Glutamatergic neuron (in vitro differentiated cells): ENCODE data around the gene HYAL1. TPM values are rescaled to one million over a fixed set of nuclear protein-coding genes. Genes with fewer than 3 reads are reported as not detected.

ENCODE experiments used
- DNase-seq: peaks from one replicate; pipeline ENCODE4 v3.0.0; 2022
- H3K27ac Mint-ChIP-seq: one replicate; pipeline ENCODE4 v1.8.0; 2020; ENCODE audit warnings: mild to moderate bottlenecking, mixed read lengths, inconsistent platforms; ENCODE audit not compliant: unreplicated experiment
- H3K27me3 Mint-ChIP-seq: one replicate; pipeline ENCODE4 v1.8.0; 2020; ENCODE audit warnings: mild to moderate bottlenecking, moderate library complexity, mixed read lengths, inconsistent platforms; ENCODE audit not compliant: unreplicated experiment
- H3K36me3 Mint-ChIP-seq: one replicate; pipeline ENCODE4 v1.8.0; 2020; ENCODE audit warnings: mild to moderate bottlenecking, mixed read lengths, inconsistent platforms; ENCODE audit not compliant: unreplicated experiment
- H3K4me1 Mint-ChIP-seq: one replicate; pipeline ENCODE4 v1.8.0; 2020; ENCODE audit warnings: mild to moderate bottlenecking, low read depth, mixed read lengths, inconsistent platforms; ENCODE audit not compliant: unreplicated experiment
- H3K4me3 Mint-ChIP-seq: one replicate; pipeline ENCODE4 v1.8.0; 2020; ENCODE audit warnings: mild to moderate bottlenecking, mixed read lengths, inconsistent platforms; ENCODE audit not compliant: unreplicated experiment
- H3K9me3 Mint-ChIP-seq: one replicate; pipeline ENCODE4 v1.8.0; 2020; ENCODE audit warnings: mild to moderate bottlenecking, moderate library complexity, mixed read lengths, inconsistent platforms; ENCODE audit not compliant: unreplicated experiment
- total RNA-seq: library from RNA; stranded (reverse); fragmentation: NEBNext Ultra II Directional; extraction: Animal tissue kit (Norgen Biotek cat#: 25700); gene quantifications from one replicate; pipeline ENCODE4 v1.2.1, GENCODE V29; 2021; ENCODE audit not compliant: unreplicated experiment
- TF ChIP-seq, protein P1 (sequence below): fragments of 200-600 bp; sonication (generic); IDR thresholded peaks from one replicate; pipeline ENCODE4 v1.5.0; 2021; ENCODE audit not compliant: partially characterized antibody, unreplicated experiment

Gene HYAL1
- total RNA-seq, 1 donor from 2014 or later: 0.96 TPM

DNA sequence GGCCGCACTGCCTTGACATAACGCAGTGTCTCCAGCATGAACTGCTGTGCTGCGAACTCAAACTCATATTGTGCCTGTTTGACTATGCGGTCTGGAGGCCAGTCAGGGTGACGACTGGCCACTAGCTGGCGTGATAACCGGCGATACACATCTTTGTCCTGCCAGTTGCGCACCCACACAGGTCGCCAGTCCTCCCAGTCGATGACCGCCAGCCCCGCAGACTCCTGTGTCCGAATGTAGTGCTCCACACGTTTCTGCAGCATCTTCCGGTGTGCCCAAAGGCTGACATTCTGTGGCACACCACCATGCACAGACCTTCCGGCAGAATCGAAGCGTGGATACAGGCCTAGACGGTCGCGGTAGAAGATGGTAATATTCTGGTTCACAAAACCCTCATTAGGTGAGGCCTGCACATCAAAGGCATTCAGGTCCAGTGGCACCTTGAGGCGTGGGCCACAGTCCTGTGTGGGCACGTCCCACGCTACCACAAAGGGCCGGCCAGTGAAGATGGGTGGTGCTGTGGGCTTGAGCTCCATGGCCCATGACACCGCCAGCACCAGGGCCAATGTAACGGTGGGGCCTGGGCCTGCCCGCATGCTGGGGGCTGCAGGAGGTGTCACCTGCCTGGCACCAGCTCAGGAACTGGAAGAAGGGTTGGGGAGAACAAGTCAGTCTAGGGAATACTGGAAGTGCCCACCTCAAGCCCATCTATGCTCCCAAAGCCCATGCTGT is 16.7 kb upstream of the HYAL1 start:
- peaks cover 16% of the 10 kb centered on the region for H3K4me1 Mint-ChIP-seq
- H3K9me3 Mint-ChIP-seq: peaks cover 6% of the 10 kb centered on the region
- H3K36me3 Mint-ChIP-seq: no peaks in the 10 kb centered on the region
- no peak for DNase-seq
- H3K27me3 Mint-ChIP-seq: peaks cover 14% of the 10 kb centered on the region
- H3K4me3 Mint-ChIP-seq: peak overlapping the region; percentile 94
- TF ChIP-seq, protein P1, sequence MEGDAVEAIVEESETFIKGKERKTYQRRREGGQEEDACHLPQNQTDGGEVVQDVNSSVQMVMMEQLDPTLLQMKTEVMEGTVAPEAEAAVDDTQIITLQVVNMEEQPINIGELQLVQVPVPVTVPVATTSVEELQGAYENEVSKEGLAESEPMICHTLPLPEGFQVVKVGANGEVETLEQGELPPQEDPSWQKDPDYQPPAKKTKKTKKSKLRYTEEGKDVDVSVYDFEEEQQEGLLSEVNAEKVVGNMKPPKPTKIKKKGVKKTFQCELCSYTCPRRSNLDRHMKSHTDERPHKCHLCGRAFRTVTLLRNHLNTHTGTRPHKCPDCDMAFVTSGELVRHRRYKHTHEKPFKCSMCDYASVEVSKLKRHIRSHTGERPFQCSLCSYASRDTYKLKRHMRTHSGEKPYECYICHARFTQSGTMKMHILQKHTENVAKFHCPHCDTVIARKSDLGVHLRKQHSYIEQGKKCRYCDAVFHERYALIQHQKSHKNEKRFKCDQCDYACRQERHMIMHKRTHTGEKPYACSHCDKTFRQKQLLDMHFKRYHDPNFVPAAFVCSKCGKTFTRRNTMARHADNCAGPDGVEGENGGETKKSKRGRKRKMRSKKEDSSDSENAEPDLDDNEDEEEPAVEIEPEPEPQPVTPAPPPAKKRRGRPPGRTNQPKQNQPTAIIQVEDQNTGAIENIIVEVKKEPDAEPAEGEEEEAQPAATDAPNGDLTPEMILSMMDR: no peak
- peak overlapping the region; percentile 96 for H3K27ac Mint-ChIP-seq

- peaks cover 4% of the 10 kb centered on the region for H3K9me3 Mint-ChIP-seq
- TF ChIP-seq, protein P1: no peak
- no peak for DNase-seq
- H3K36me3 Mint-ChIP-seq: no peaks in the 10 kb centered on the region
- H3K27ac Mint-ChIP-seq: no peak overlapping the region
- peaks cover 12% of the 10 kb centered on the region for H3K4me1 Mint-ChIP-seq
- H3K4me3 Mint-ChIP-seq: peak overlapping the region; percentile 94
- peaks cover 14% of the 10 kb centered on the region for H3K27me3 Mint-ChIP-seq
Measured at GRCh38 chr3:50319181-50319893, 16.0 kb upstream of the HYAL1 start.

GRCh38 chr3:50318615-50319014 is 15.2 kb upstream of the HYAL1 start:
- Mint-ChIP-seq H3K36me3 (peaks cover 4% of the 10 kb centered on the region), H3K4me1 (peaks cover 12% of the 10 kb centered on the region), H3K9me3 (peaks cover 4% of the 10 kb centered on the region), H3K4me3 (peak overlapping the region; percentile 52), H3K27me3 (peaks cover 14% of the 10 kb centered on the region), H3K27ac (no peak overlapping the region)
- TF ChIP-seq, protein P1: no peak
- DNase-seq: no peak

DNA sequence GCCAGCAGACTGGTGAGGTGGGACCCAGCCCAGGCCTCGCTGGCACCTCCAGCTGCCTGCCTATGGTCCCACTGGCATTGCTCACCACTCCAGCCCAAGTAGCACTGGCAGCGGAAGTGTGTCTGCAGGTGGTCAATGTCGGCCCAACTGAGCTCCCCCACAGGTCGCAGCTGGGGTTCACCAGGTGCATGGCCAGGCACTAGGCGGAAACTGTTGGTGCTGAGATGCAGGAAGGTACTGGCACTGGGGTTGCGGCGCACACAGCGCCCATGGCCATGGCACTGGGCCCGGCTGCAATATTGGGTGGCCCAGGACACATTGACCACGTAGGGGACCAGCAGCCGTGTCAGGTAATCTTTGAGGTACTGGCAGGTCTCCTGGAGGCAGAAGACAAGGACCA is 14.8 kb upstream of the HYAL1 start:
- H3K27ac Mint-ChIP-seq: no peak overlapping the region
- peaks cover 5% of the 10 kb centered on the region for H3K9me3 Mint-ChIP-seq
- no peak for DNase-seq

More for the DNA sequence above, 14.8 kb upstream of the HYAL1 start:
- TF ChIP-seq, protein P1: no peak
- Mint-ChIP-seq H3K4me3 (no peak overlapping the region), H3K36me3 (peaks cover 6% of the 10 kb centered on the region), H3K4me1 (peaks cover 12% of the 10 kb centered on the region), H3K27me3 (peaks cover 15% of the 10 kb centered on the region)
